GM08714 (cell line): ENCODE measurements around the gene TNFAIP2.

Experiments
- H3K4me3 ChIP-seq: fragments of 200-500 bp; sonication (Bioruptor generic); 2 replicates; pipeline ENCODE4 v1.5.1; 2014; ENCODE audit warnings: mild to moderate bottlenecking, low read length, inconsistent platforms
- ZNF274 ChIP-seq: IDR thresholded peaks from 2 replicates; pipeline ENCODE4 v1.6.1; 2012; ENCODE audit warnings: mild to moderate bottlenecking, low read depth, low read length

The TNFAIP2 gene

DNA sequence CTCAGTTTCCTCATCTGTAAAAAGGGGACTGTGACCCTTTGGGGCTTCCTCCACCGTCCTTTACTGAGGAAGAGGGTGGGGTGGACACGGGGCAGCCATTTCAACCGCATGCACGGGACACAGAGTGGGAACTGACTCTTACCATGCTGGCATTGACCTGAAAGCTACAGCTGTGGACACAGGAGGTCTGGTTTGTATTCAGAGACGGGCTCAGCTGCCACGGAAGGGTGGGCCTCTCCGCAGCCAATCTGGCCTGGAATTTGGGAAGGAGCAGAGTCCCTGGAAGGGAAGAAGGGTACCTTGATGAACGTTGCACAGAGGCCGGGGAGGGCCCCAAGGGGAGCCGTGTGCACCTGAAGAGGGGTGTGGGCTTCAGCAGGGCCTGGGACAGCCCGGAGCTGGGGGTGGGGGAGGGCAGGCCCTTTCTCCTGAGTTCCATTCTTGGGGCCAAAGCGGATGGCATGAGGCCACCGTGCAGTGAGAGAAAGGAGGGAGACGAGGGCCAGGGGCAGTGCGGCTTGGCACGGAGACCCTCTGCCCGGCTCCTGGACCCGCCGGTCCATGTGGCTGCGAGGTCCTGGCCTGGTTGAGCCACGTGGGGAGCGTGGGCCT lies 14.5 kb downstream of the TNFAIP2 start:
- no peak overlapping the region for H3K4me3 ChIP-seq

DNA sequence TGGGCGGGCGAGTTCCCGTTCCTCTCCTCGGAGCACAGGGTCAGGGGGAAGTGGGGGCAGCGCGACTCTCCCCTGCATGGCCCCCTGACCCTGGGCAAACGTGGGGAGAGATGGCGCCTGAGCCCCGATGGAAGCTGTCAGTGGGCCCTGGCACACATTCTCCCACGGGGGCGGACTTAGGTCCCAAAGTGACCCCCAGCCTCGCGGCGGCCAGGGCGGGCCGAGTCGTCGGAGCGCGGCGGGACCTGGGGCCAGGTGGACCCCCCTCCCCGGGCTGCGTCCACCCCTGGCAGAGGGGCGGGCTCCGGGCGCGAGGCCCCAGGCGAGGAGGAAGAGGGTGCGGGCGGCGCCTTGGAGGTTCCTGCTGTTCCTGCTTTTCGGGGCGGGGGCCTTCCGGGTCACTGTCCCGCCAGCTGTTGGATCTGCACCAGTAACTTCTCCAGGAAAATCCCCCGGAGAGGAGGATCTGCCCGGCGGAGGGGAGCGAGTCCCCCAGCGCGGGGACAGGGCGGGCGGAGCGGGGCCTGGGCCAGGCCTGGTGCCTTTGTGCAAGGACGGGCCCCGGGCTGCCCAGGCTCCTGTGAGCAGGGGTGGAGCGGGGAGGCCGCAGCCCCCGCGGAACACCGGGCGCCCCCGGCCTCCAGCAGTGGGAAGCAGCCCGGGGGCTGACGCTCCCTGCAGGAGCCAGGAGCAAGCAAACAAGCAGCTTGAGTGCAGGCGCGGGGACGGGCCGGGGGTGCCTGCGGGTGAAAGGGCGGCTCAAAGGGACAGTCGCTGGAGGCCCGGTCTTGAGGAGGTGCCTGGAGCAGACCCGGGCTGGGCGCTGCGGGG lies 15.3 kb downstream of the TNFAIP2 start:
- no peak overlapping the region for H3K4me3 ChIP-seq
- TF ChIP-seq ZNF274: no peak

More for the DNA sequence above, 14.5 kb downstream of the TNFAIP2 start:
- TF ChIP-seq ZNF274: no peak

DNA sequence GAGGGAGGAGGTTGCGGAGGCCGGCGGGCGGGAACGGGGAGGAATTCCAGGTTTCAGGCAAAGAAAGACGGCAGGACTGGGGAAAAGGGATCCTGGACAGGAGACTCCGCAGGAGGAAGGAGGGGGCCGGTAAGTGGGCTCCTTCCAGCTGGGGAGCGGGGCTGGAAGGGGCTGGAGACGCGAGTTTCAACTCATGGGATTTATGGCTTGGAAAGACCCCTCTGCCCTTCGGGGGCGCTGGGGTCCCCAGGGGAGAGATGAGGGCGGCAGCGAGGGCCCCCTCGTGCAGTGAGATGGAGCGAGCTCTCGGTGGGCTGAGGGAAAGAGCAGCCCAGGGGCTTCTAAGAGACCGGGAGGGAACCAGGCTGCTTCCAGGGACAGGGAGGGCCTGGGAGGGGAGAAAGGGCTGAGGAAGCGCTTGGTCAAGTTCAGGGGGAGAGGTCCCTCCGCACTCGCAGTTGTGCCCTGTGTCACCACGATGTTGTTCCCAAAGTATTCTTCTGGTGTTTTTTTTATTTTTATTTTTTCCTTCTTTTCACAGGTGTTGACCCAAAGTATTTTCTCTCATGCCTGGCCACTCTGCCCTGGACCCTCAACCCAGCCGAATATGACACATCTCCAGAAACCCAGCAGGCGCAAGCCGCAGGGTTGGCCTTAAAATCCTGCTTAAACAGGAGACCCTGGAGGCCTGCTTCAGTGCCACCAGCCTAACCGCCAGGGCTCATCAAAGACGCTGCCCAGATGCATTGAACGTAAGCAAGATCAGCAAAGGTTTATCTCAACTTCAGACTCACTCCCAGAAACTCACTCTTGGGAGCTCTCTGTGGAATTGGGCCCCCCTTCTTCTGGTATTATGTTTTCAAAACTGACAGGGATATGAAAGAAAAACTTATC lies 16.1 kb downstream of the TNFAIP2 start:
- H3K4me3 ChIP-seq: no peak overlapping the region
- TF ChIP-seq ZNF274: no peak

DNA sequence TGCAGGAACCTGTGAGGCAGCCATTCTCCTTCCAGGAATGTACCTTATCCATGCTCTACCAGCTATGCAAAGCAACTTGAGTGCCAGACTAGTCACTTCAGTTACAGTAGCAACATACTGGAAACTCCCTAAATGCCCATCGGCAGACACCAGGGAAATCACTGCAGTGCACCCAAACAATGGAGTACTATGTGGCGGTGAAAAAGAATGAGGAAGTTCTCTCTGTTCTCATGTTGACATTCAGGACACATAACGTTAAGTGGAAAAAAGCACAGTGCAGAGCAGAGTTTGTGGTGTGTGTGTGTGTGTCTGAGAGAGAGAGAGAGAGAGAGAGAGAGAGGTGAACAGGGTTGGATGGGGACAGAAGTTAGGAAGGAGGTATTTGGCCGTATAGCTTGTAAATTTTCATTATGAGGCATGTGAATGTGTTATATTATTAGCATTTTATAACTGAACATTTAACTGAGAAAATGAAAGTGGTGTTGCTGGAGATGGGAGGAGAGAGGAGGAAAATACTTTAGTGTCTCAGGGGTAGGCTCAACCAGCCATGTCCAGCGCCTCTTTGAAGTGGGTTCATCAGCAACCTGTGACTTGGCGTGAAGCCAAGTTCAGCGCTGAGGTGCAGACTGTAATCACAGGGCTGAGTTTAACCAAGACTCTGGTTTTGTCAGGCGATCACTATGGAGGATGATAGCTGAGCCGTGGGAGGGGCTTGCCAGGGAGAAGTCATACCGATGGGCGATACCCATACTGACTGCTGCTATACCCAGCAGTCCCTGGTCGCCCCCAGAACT lies 17.3 kb downstream of the TNFAIP2 start:
- H3K4me3 ChIP-seq: no peak overlapping the region
- TF ChIP-seq ZNF274: no peak

DNA sequence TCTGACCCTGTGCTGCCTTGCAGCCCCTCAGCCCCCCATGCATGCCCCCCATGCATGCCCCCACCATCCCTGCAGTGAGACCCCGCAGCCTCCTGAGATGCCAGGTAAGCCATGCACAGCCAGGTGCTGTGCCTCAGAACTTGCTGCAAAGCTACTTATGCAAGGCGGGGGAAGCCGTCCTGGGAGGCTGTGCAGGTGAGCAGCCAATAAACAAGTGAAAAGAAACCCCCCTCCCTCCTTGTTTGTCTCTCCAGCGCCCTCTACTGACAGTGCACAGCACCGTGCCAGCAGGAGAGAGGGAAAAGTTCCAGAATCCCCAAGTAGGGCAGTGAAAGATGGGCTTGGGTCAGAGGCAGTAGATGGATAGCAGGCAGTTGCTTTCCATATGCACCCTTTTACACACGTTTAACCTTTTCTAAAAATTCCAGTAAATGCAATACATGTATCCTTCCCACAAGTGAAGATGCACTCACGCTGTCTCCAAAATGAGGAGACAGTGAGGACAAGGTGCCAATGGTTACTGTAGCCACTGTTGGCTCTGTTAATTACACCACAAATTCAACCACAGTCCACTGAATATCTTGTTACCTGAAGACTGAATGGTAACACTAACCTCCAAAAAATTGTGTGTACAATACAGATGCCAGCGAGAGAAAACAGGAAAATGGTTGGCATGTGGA lies 18.0 kb downstream of the TNFAIP2 start:
- no peak overlapping the region for H3K4me3 ChIP-seq
- no peak for TF ChIP-seq ZNF274

DNA sequence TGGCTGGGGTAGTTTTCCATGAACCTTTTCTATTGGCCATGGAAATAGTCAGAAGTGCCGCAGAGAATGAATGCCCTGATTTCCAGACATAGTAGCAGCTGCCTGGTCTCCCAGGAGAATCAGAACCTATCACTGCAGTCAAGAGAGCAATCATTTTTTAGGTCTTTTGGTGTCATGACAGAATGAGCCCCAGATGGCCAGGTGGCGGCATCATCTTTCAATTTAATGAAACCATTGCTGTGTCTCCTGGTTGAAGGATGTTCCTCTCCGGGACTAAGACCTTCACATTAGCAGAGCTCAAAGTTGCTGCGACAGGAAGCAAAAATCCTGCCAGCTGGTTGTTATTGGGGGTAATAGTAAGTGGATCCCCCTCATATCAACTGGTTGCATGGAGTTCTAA lies 18.8 kb downstream of the TNFAIP2 start:
- no peak for TF ChIP-seq ZNF274
- H3K4me3 ChIP-seq: no peak overlapping the region

DNA sequence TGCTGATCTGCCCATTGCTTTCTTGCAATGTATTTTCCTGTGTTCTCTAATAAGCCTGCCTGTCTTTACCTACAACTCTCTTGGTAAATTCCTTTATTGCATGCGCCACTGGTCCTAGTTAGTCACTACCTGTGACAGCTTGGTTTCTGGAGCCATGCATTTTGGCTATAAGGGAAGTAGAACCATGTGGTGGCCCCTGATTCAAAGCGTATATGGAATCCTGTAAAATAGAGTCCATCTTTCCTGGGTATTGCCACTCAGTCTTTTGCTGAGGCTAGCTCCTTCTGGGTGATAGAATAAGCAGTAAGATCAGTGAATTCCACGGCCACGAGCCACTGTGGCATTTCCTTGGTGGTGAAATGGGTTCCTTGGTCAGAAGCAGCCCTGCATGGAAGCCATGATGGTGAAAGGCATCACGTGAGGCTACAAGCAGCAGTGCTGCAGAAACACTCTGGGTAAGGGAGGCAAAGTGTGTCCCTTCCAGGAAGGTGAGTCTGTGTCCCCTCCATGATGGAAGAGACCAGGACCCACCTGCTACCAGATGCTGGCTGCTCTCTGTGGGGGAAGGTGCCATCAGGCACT lies 19.6 kb downstream of the TNFAIP2 start:
- TF ChIP-seq ZNF274: no peak
- no peak overlapping the region for H3K4me3 ChIP-seq

DNA sequence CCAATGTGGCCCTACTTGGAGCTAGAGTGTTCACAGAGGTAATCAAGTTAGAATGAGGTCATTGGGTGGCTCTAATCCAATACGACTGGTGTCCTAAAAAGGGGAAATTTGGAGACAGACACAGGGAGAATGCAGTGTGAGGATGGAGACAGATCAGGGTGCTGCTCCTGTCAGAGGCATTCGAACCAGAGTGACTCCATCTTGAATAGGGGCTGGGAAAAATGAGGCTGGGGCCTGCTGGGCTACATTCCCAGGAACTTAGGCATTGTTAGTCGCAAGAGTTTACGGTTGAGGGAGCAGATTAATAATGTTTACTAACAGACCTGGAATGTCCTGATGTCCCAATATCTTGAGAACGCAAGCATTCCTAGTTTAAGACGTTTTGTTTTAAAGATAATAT lies 20.2 kb downstream of the TNFAIP2 start:
- H3K4me3 ChIP-seq: no peak overlapping the region
- no peak for TF ChIP-seq ZNF274

DNA sequence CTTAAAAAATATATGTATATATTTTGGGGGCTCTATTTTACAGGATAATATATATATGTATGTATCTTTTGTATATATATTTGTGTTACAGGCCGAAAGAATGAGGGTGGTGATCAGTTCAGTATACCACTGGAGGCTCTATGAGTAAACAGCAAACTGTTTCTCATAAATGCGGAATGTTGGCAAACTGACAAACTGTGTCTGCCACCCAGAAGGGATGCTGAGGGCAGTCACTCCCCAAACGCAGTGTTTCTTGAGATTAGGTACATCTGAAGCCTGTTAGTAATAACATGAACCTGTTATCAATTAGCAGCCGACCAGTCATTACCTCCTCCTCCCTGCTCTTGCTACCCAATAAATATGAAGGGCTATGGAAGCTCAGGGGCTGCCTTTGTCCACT lies 20.8 kb downstream of the TNFAIP2 start:
- H3K4me3 ChIP-seq: no peak overlapping the region
- no peak for TF ChIP-seq ZNF274

DNA sequence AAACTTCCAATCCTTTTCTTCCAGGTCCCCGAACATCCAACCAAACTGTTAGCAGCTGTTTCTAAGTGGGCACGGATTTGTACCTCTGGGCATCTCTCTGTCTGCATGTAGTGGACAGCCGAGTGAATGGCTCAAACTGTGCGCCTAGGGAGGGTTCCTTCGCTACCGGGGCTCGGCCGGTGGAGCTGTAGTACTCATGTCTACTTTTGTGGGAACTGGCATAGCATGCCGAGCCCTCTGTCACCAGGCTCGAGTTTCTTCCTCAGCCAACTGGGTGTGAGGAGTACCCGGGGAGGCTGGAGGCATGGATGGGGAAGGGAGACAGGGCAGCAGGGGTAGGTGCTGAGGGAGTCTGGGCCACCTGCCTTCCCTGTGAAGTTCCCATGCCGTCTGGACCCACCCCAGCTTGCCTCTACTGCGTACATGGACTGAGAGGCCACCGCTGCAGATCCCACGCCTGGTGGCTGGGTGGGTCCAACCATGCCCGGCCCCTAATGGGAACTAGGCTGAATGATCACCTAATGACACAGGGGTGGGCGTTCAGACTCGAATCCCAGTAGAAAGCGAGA lies 23.0 kb downstream of the TNFAIP2 start:
- no peak for TF ChIP-seq ZNF274
- H3K4me3 ChIP-seq: no peak overlapping the region

DNA sequence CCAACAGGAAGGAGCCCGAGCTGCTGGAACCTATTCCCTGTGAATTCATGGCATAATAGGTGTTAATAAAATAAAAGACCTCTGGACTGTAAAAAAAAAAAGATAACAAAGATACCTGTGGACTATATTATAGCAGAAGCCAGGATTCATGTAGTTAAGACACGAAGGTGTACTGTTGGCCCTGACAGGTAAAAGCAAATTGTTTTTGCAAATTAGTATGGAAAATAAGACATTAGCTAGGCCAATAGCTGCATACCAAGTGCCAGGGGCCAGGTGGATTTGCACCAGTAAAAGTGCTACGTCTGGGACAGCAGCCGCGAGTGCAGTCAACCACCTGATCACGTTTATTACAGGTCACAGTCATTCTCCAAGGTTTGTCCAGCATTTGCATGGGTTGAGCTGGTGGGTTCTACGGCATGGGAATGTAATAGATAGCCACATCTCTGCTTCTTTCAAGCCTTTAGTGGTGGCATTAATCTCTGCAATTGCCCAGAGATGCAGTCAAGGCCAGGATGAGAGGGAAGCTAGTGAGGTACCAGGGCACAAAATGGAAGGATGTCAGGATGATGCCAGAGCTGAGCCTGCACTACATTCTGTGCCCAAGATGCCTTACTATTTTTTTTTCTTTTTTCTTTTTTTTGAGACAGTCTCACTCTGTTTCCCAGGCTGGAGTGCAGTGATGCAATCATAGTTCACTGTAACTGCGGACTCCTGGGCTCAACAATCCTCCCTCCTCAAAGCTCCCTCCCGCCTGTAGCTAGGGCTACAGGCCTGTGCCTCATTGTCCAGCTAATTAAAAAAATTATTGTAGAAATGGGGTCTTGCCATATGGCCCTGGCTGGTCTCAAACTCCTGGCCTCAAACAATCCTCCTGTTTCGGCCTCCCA lies 26.3 kb downstream of the TNFAIP2 start:
- TF ChIP-seq ZNF274: no peak
- H3K4me3 ChIP-seq: no peak overlapping the region

DNA sequence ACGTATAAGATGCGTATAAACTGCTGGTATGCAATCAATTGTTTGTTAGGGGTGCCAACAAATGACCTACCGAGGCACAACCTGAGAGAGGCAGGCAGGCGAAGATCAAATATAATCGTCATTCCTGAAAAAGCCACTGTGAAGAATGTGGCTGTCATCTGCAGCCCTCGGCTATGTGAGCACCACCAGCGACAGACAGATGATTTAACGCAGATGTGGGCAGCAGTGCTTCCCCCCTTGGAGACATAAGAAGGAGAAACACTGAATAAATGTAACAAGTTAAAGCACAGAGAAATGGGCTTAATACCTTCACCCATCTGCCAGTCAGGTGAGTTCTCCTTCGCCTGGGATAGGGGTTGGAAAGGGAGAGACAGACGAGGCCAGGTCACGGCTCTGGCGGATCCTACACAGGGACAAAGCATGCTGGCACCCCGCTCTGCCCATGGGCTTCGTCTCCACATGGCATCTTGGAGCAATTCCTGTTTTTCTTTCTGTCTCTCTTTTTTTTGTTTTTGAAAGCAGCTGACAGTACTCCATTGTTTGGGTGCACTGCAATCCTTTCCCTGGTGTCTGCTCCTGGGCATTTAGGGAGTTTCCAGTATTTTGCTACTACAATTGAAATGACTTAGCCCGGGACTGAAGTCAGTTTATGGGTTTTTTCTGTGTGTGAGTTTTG lies 28.1 kb downstream of the TNFAIP2 start:
- no peak overlapping the region for H3K4me3 ChIP-seq
- TF ChIP-seq ZNF274: no peak
